Pancreas (tissue), 10 donors: ENCODE measurements around the gene KRTAP1-4. TPM values are rescaled to one million over a fixed set of nuclear protein-coding genes. Genes with fewer than 3 reads are reported as not detected.

Experiments used
- ATAC-seq, 4 donors: fragments of 200-7000 bp; cut with Tn5 transposase; one replicate each; pipeline versions ENCODE4 v1.8.0 to v1.9.1; 2020; ENCODE audit warnings: mild to moderate bottlenecking in 4 of 4, moderate library complexity in 4 of 4
- DNase-seq, 6 donors: peaks; one replicate each; pipeline ENCODE4 v3.0.0-alpha.2; 2020
- FAIRE-seq: peaks from 2 replicates; lab custom pipeline; 2012; peaks lifted over from hg19 to GRCh38; lab: Jason Lieb, UNC
- H3K27ac ChIP-seq, 4 donors: fragments of 200-600 bp; sonication (generic); 1 replicate in 3 of 4; 2 replicates in 1 of 4; pipeline versions ENCODE4 v1.5.0 to v1.8.0; 2020
- H3K27me3 ChIP-seq, 4 donors: fragments of 200-600 bp; one replicate each; pipeline ENCODE4 v1.8.0; 2021
- H3K36me3 ChIP-seq, 3 donors: fragments of 200-600 bp; sonication (generic) in 1 of 3; one replicate each; pipeline versions ENCODE4 v1.5.0 to v1.8.0; 2020 to 2021
- H3K4me1 ChIP-seq, 3 donors: fragments of 200-600 bp; one replicate each; pipeline ENCODE4 v1.8.0; 2021
- H3K4me3 ChIP-seq, 4 donors: fragments of 200-600 bp; sonication (generic) in 2 of 4; one replicate each; pipeline versions ENCODE4 v1.5.0 to v1.8.0; 2020 to 2021
- H3K9me3 ChIP-seq, 4 donors: fragments of 200-600 bp; one replicate each; pipeline ENCODE4 v1.8.0; 2021
- WGBS, 2 donors: extraction: QIAGEN DNeasy Blood & Tissue Kit; methylation state at CpG; one replicate each; pipeline ENCODE4 v1.1.7; 2013; 5-methylcytosine and 5-hydroxymethylcytosine counted together
- intact Hi-C, 3 donors: fragments of 100-400 bp; cut with DNase I; formaldehyde crosslinking; loops; one replicate each; pipeline versions ENCODE4 v1.11.1 to v1.14.2; 2022
- polyA plus RNA-seq, 2 donors: library from polyadenylated mRNA; stranded (reverse); fragments of 200-250 nt; gene quantifications; one replicate each; pipeline ENCODE4 v1.2.3, GENCODE V29; 2013
- total RNA-seq, 6 donors: library from RNA; stranded (reverse); fragmentation: NEBNext Ultra II Directional in 4 of 6; extraction: Animal tissue kit (Norgen Biotek cat#: 25700) in 4 of 6; gene quantifications; one replicate each; pipeline versions ENCODE4 v1.2.1 to v1.2.4, GENCODE V29; 2021 to 2023
- TF ChIP-seq, protein P1 (sequence below), 4 donors: fragments of 200-600 bp; sonication (generic) in 3 of 4; IDR thresholded peaks; one replicate each; pipeline versions ENCODE4 v1.5.0 to v1.8.0; 2021; ENCODE audit warnings: antibody characterized with exemption in 4 of 4
- donor health status: healthy with polysubstance abuse.
- donor health status: DM: no; HTN: no; CAD: no; lungs with moderate emphysema.
- donor health status: DM: no; HTN: no; CAD: no.
- donor health status: control.
- donor health status: control.
- donor health status: Bipolar disorder and iron deficiency.
- donor health status: DM: yes; HTN: yes; CAD: no.
- donor health status: DM: no; HTN: no; CAD: no.
- donor health status: DM: no; HTN: no; CAD: no.
- donor health status: DM: yes; HTN: yes; CAD: no.

Gene KRTAP1-4
- total and polyA plus RNA-seq, 8 donors: not detected

DNA sequence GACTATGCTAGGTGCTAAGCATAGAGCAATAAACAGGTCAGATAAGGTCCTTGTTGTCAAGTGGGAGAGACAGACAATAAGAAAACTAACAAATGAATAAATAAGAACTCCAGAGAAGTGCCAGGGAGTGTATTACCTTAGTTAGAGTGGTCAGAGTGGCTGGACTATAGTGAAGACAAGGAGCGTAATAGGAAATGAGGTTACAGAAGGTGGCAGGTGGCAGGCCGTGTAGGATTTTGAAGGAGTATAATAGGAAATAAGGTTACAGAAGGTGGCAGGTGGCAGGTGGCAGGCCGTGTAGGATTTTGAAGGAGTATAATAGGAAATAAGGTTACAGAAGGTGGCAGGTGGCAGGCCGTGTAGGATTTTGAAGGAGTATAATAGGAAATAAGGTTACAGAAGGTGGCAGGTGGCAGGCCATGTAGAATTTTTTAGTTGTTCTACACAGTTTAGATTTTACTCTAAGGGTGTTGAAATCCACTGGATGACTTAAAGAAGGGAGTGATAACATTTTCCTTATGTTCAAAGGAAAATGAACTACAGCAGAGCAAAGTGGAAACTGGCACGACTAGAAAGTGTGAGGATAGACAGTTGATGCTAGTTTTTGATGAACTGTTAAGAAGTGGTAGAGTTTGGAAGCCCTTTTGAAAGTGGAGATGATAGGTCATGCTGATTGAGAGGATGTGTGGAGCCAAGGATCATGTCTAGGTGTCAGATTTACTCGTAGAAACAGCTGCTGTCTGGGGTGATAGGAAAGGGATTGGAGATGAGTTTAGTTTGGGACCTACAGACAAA is 17.5 kb downstream of the KRTAP1-4 start:
- DNase-seq (no peak), FAIRE-seq (no peak), ATAC-seq (no peak)
- intact Hi-C loops: no loop called here
- Histone ChIP-seq H3K4me3 (no peak overlapping the region), H3K27me3 (no peaks in the 10 kb centered on the region), H3K36me3 (no peaks in the 10 kb centered on the region), H3K27ac (no peak overlapping the region), H3K9me3 (no peaks in the 10 kb centered on the region), H3K4me1 (no peaks in the 10 kb centered on the region)
- TF ChIP-seq, protein P1, sequence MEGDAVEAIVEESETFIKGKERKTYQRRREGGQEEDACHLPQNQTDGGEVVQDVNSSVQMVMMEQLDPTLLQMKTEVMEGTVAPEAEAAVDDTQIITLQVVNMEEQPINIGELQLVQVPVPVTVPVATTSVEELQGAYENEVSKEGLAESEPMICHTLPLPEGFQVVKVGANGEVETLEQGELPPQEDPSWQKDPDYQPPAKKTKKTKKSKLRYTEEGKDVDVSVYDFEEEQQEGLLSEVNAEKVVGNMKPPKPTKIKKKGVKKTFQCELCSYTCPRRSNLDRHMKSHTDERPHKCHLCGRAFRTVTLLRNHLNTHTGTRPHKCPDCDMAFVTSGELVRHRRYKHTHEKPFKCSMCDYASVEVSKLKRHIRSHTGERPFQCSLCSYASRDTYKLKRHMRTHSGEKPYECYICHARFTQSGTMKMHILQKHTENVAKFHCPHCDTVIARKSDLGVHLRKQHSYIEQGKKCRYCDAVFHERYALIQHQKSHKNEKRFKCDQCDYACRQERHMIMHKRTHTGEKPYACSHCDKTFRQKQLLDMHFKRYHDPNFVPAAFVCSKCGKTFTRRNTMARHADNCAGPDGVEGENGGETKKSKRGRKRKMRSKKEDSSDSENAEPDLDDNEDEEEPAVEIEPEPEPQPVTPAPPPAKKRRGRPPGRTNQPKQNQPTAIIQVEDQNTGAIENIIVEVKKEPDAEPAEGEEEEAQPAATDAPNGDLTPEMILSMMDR (IDR thresholded peaks at IDR 0.05): no peak
- 64 to 73% methylated on average over 6 of the region's 6 CpGs for WGBS, 2 donors

GRCh38 chr17:41010441-41010840 is 19.6 kb downstream of the KRTAP1-4 start:
- FAIRE-seq (no peak), ATAC-seq (no peak), DNase-seq (no peak)
- TF ChIP-seq, protein P1 (IDR thresholded peaks at IDR 0.05): no peak
- no peak overlapping the region for H3K27ac ChIP-seq
- no peaks in the 10 kb centered on the region for H3K9me3 ChIP-seq
- H3K4me3 ChIP-seq: no peak overlapping the region
- intact Hi-C loops: no loop called here
- H3K4me1 ChIP-seq: no peaks in the 10 kb centered on the region
- no peaks in the 10 kb centered on the region for H3K27me3 ChIP-seq
- no peaks in the 10 kb centered on the region for H3K36me3 ChIP-seq

DNA sequence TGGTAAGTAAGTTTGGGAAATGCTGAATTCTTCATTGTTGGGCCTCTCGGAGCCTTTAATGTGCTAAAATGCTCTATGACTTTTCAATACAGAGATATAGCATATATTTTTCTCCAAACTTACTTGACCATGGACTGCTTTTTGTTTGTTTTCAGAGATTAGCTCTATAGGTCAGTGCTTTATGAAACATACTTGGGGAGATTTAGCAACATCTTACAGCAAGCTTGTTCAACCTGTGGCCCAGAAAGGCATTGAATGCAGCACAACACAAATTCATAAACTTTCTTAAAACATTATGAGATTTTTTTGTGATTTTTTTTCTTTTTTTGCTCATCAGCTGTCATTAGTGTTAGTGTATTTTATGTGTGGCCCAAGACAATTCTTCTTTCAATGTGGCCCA is 20.1 kb downstream of the KRTAP1-4 start:
- FAIRE-seq (no peak), ATAC-seq (no peak), DNase-seq (no peak)
- no peak overlapping the region for H3K27ac ChIP-seq
- 86 to 89% methylated on average over 1 of the region's 1 CpG for WGBS, 2 donors
- H3K4me1 ChIP-seq: no peaks in the 10 kb centered on the region
- TF ChIP-seq, protein P1 (IDR thresholded peaks at IDR 0.05): no peak
- no peaks in the 10 kb centered on the region for H3K9me3 ChIP-seq
- H3K36me3 ChIP-seq: no peaks in the 10 kb centered on the region
- intact Hi-C loops: no loop called here
- H3K27me3 ChIP-seq: no peaks in the 10 kb centered on the region
- H3K4me3 ChIP-seq: no peak overlapping the region

DNA sequence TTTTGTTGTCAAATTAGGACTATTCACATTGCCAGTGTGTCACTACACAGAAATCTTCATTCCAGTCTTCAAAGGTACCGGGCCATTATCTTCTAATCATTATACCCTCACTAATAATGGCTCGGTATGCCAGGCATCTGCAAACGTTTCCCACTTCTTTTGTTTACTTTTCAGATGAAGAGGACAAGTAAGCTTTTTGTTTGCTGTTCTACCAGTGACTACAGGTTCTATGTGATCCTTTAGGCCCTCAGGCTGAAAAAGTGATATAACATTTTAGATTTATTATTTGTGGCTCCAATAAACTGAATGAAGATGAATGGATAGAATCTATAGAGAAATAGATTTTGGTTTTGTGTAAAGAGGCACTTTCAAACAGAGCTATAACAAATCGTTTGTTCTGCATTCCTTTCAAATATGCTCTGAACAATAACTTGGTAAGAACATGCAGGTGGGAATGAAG is 20.7 kb downstream of the KRTAP1-4 start:
- FAIRE-seq (no peak), ATAC-seq (peak in 1 of 4 donors; percentile 46), DNase-seq (no peak)
- Histone ChIP-seq H3K27me3 (no peaks in the 10 kb centered on the region), H3K4me1 (no peaks in the 10 kb centered on the region), H3K9me3 (no peaks in the 10 kb centered on the region), H3K36me3 (no peaks in the 10 kb centered on the region), H3K27ac (no peak overlapping the region), H3K4me3 (no peak overlapping the region)
- intact Hi-C loops: no loop called here
- WGBS, 2 donors: 14 to 18% methylated on average over 4 of the region's 4 CpGs
- TF ChIP-seq, protein P1 (IDR thresholded peaks at IDR 0.05): no peak

- 66 to 67% methylated on average over 8 of the region's 8 CpGs for WGBS, 2 donors
- ATAC-seq (no peak), DNase-seq (peak in 1 of 6 donors; percentile 27), FAIRE-seq (no peak)
- TF ChIP-seq, protein P1 (IDR thresholded peaks at IDR 0.05): no peak
- no peak within 1 kb of the TSS for H3K27ac ChIP-seq
- intact Hi-C loops: no loop called here
- no peaks in the 10 kb centered on the region for H3K36me3 ChIP-seq
- no peak within 1 kb of the TSS for H3K4me3 ChIP-seq
- no peaks in the 10 kb centered on the region for H3K9me3 ChIP-seq
- no peaks in the 10 kb centered on the region for H3K4me1 ChIP-seq
- H3K27me3 ChIP-seq: no peaks in the 10 kb centered on the region
Measured at GRCh38 chr17:41008811-41009210, 21.2 kb downstream of the KRTAP1-4 start, which contains the start of gene KRTAP3-1. Gene KRTAP3-1 (minus strand): TSS chr17:41009128. CDS start chr17:41009074, 54 bp downstream.
